ENCODE measurements around the gene HCN2.

HCN2 gene
- total RNA-seq = 0.24 to 4.5 (median 1.9) reads per million in 9 experiments

DNA sequence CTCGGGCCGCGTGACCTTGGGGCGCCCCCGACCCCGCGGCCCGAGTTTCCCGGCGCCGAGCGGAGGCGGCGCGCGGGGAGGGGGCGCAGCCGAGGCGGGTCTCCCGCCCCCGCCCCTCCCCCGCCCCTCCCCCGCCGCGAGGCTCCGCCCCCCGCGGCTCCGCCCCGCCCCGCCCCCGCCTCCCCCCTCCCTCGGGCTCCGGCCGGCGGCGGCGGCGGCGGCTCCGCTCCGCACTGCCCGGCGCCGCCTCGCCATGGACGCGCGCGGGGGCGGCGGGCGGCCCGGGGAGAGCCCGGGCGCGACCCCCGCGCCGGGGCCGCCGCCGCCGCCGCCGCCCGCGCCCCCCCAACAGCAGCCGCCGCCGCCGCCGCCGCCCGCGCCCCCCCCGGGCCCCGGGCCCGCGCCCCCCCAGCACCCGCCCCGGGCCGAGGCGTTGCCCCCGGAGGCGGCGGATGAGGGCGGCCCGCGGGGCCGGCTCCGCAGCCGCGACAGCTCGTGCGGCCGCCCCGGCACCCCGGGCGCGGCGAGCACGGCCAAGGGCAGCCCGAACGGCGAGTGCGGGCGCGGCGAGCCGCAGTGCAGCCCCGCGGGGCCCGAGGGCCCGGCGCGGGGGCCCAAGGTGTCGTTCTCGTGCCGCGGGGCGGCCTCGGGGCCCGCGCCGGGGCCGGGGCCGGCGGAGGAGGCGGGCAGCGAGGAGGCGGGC lies at the start of gene HCN2:
Gene HCN2, plus strand, starts transcription at position 189 of the 703 bp plus-strand sequence. Its CDS starts 65 bp downstream, at position 254.
- Mint-ChIP-seq H3K9me3 (no peaks in the 10 kb centered on the region), H3K4me3 (peak within 1 kb of the TSS; percentile 59 to 61), H3K27me3 (peaks cover 0 to 11% of the 10 kb centered on the region in 2 donors), H3K4me1 (ENCODE audit: low read depth in 2 of 2) (peaks cover 0 to 7% of the 10 kb centered on the region in 2 donors), H3K27ac (no peak within 1 kb of the TSS), H3K36me3 (ENCODE audit: insufficient read depth) (peaks cover 4% of the 10 kb centered on the region)
- DNase-seq = no peak
- ATAC-seq (replicated peaks) = peak; percentile 18

DNA sequence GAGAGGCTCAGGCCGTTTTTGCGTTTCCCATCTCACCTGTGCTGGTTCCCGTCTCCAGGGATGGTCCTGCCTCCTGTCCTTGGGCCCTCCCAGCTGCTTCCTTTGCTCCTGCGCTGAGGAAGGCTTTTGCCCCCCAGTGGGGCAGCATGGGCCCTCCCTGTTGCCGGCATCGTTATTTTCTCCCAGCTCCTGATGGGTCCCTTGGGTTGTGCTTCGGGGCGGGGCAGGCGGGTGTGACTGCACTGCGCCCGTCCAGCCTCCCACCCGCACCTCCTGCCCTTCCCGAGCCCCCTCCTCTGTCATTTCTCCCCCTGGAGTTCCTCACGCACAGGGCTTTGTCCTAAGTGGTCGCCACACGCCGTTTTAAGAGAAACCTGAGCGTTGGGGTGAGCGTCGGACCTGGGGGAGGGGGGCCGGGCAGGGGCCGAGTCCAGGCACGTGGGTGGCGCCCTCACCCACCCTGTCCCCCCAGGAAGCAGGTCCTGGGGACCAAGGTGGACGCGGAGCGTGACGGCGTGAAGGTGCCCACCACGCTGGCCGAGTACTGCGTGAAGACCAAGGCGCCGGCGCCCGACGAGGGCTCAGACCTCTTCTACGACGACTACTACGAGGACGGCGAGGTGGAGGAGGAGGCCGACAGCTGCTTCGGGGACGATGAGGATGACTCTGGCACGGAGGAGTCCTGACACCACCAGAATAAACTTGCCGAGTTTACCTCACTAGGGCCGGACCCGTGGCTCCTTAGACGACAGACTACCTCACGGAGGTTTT lies 48.6 kb upstream of the HCN2 start:
- peaks cover 14 to 22% of the 10 kb centered on the region in 2 donors for H3K4me1 Mint-ChIP-seq (ENCODE audit: low read depth in 2 of 2)

DNA sequence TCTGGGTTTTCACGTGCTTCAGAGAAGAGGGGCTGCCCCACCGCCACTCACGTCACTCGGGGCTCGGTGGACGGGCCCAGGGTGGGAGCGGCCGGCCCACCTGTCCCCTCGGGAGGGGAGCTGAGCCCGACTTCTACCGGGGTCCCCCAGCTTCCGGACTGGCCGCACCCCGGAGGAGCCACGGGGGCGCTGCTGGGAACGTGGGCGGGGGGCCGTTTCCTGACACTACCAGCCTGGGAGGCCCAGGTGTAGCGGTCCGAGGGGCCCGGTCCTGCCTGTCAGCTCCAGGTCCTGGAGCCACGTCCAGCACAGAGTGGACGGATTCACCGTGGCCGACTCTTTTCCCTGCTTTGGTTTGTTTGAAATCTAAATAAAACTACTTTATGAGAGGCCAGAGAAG lies 48.0 kb upstream of the HCN2 start:
- no peak for ATAC-seq (replicated peaks)
- no peak for DNase-seq
- Mint-ChIP-seq H3K27me3 (no peaks in the 10 kb centered on the region), H3K9me3 (no peaks in the 10 kb centered on the region), H3K4me1 (ENCODE audit: low read depth in 2 of 2) (peaks cover 14 to 22% of the 10 kb centered on the region in 2 donors), H3K4me3 (no peak overlapping the region), H3K27ac (no peak overlapping the region), H3K36me3 (ENCODE audit: insufficient read depth) (peaks cover 51% of the 10 kb centered on the region)

More for the DNA sequence above, 48.6 kb upstream of the HCN2 start:
- DNase-seq (no peak), ATAC-seq (replicated peaks) (no peak)
- peaks cover 56% of the 10 kb centered on the region for H3K36me3 Mint-ChIP-seq (ENCODE audit: insufficient read depth)
- H3K4me3 Mint-ChIP-seq = no peak overlapping the region
- H3K27ac Mint-ChIP-seq = no peak overlapping the region
- H3K27me3 Mint-ChIP-seq = no peaks in the 10 kb centered on the region
- no peaks in the 10 kb centered on the region for H3K9me3 Mint-ChIP-seq

DNA sequence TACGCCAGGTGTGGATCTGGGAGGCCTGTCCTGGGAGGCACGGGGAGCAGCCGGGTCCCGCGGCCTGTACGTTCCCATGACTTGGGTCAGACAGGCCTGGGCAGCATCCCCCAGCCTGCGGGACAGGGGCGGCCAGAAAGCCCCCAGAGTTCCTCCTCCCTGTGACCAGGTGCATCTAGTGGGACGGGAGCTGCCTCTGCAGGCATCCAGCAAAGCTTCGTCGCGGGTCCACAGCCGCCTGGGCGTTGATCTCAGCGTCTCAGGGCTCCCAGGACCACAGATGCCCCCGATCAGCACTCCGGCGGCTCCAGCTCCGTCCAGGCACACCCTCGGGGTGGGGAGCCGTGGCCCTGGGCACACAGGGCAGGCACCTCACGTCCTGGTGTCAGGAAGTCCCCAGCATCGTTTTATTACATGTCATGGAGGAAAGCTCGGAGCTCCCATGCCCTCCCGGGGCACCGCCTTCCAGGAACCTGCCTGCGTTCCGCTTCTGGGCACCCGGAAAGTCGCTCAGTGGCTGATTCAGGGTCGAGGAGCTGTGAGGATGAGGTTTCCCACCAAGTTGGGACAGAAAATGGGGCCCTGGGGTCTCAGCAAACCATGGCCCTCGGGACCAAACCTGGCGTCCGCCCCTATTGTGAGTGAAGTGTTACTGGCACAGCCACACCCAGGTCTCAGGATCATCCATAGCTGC lies 47.4 kb upstream of the HCN2 start:
- peaks cover 45% of the 10 kb centered on the region for H3K36me3 Mint-ChIP-seq (ENCODE audit: insufficient read depth)
- DNase-seq = no peak
- H3K27ac Mint-ChIP-seq = peak overlapping the region in 1 of 2 donors; percentile 95
- H3K27me3 Mint-ChIP-seq = no peaks in the 10 kb centered on the region
- no peaks in the 10 kb centered on the region for H3K9me3 Mint-ChIP-seq
- no peak overlapping the region for H3K4me3 Mint-ChIP-seq
- no peak for ATAC-seq (replicated peaks)
- H3K4me1 Mint-ChIP-seq (ENCODE audit: low read depth in 2 of 2) = peaks cover 14 to 22% of the 10 kb centered on the region in 2 donors

DNA sequence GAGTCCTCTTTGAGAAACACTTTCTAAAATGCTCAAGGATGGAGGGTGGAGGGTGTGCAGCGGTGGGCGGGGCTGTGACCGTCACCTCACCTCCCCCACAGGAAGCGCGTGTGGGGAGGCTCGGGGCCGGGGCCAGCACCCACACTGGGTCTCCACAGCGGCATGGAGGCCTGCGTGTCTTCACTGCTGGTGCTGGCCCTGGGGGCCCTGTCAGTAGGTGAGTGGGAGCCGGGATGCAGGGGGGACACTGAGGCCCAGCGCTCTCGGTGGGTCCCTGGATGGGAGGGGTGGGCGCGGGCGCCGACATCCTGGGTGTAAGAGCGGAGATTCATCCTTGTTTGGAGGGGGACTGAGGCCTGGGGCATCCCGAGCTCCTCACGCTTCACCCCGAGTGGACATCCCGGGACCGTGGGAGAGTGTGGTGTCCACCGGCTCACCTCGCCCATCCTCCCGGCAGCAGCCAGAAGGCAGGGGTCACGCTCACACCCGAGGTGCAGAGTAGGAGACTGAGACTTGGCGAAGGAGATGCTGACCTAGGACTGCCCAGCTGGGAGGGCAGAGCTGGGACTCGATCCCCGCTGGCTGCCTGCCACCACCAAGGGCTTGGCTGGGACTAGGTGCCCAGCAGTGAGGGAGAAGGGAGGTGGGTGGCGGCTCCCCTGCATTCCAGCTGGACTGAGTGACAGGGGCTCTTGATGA lies 45.6 kb upstream of the HCN2 start, which contains the start of gene GZMM:
Gene GZMM, plus strand, starts transcription at position 144 of the 699 bp plus-strand sequence. Its CDS starts 19 bp downstream, at position 163.
- peak; percentile 95 for ATAC-seq (replicated peaks)
- H3K36me3 Mint-ChIP-seq (ENCODE audit: insufficient read depth) = peaks cover 36% of the 10 kb centered on the region
- peaks cover 14 to 23% of the 10 kb centered on the region in 2 donors for H3K4me1 Mint-ChIP-seq (ENCODE audit: low read depth in 2 of 2)
- peak within 1 kb of the TSS; percentile 92 to 95 for H3K4me3 Mint-ChIP-seq
- no peaks in the 10 kb centered on the region for H3K27me3 Mint-ChIP-seq
- peak within 1 kb of the TSS; percentile 95 to 97 for H3K27ac Mint-ChIP-seq
- DNase-seq = peak; percentile 85 to 88 (median 87)
- H3K9me3 Mint-ChIP-seq = no peaks in the 10 kb centered on the region

DNA sequence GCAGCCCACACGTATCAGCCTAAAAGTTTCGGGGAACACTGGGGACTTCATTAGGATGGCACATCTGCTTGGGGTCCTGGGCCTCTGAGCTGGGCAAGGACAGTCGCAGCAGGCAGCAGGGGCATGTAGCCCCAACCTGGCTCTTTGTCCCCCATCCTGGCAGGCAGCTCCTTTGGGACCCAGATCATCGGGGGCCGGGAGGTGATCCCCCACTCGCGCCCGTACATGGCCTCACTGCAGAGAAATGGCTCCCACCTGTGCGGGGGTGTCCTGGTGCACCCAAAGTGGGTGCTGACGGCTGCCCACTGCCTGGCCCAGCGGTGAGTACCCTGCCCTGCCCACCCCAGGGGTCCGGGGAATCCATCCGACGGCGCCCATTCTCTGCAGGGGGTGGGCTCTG lies 42.6 kb upstream of the HCN2 start:
- DNase-seq = no peak

DNA sequence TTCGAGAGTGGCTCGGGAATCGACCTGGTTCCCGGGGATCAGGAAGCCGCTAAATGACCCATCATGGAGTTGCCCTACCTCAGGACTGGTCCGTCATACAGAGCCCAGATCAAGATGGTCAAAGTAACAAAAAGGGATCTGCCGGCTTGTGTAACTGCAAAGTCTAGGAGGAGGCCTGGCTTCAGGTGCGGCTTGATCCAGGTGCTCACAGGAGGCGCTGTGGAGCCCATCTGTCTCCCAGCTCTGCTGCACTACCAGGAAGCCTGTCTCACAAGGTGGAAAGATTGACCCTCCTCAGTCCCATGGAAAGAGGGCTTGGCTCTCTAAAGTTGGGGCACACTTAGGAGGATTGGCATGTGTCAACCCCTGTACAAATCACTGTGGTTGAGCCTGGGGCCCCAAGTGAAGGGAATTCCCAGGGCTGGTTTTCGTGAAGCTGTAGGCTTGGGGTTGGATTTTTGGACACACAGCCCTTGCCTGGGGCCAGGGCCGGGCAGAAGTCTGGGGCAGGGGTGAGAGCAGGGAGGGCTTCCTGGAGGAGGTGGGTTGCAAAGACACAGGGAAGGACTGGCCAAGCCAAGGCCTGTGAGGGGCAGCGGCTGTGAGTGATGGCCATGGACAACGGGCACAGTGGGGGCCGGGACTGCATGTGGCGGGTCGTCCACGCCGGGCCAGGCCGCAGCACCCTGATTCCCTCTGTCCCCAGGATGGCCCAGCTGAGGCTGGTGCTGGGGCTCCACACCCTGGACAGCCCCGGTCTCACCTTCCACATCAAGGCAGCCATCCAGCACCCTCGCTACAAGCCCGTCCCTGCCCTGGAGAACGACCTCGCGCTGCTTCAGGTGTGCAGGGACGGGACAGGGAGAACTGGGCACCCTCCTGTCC lies 41.6 kb upstream of the HCN2 start:
- DNase-seq = no peak
- Mint-ChIP-seq H3K4me1 (ENCODE audit: low read depth in 2 of 2) (peaks cover 14 to 27% of the 10 kb centered on the region in 2 donors), H3K27ac (peak overlapping the region; percentile 15 to 45), H3K36me3 (ENCODE audit: insufficient read depth) (peaks cover 38% of the 10 kb centered on the region), H3K27me3 (no peaks in the 10 kb centered on the region), H3K4me3 (peak overlapping the region in 1 of 2 donors; percentile 41), H3K9me3 (no peaks in the 10 kb centered on the region)
- ATAC-seq (replicated peaks) = no peak

More for the DNA sequence above, 42.6 kb upstream of the HCN2 start:
- ATAC-seq (replicated peaks) = no peak
- H3K27me3 Mint-ChIP-seq = no peaks in the 10 kb centered on the region
- H3K27ac Mint-ChIP-seq = peak overlapping the region in 1 of 2 donors; percentile 45
- no peak overlapping the region for H3K4me3 Mint-ChIP-seq
- H3K36me3 Mint-ChIP-seq (ENCODE audit: insufficient read depth) = peaks cover 45% of the 10 kb centered on the region
- H3K9me3 Mint-ChIP-seq = no peaks in the 10 kb centered on the region
- peaks cover 14 to 27% of the 10 kb centered on the region in 2 donors for H3K4me1 Mint-ChIP-seq (ENCODE audit: low read depth in 2 of 2)

DNA sequence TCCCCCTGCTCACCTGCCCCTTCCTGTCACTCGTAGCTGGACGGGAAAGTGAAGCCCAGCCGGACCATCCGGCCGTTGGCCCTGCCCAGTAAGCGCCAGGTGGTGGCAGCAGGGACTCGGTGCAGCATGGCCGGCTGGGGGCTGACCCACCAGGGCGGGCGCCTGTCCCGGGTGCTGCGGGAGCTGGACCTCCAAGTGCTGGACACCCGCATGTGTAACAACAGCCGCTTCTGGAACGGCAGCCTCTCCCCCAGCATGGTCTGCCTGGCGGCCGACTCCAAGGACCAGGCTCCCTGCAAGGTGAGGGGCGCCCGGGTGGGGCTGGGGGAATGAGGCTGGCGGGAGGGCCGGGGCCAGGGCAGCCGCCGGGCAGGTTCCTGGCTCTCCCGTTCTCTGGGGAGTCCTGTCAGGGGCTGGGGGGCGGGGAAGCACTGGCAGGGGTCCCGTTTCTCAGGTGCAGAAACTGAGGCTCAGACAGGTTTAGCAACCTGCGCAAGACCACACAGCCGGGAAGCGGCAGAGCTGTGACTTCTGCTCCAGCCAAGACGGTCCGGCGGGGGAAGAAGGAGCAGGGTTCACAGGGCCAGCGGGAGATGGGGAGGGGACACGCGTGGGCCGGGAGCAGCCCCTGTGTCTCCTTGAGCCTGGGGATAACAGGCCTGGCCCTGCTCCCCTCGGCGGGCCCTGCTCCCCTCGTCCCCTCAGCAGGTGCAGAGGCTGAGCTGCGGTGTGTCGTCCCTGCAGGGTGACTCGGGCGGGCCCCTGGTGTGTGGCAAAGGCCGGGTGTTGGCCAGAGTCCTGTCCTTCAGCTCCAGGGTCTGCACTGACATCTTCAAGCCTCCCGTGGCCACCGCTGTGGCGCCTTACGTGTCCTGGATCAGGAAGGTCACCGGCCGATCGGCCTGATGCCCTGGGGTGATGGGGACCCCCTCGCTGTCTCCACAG lies 40.5 kb upstream of the HCN2 start:
- no peaks in the 10 kb centered on the region for H3K9me3 Mint-ChIP-seq
- DNase-seq (no peak), ATAC-seq (replicated peaks) (no peak)
- H3K4me3 Mint-ChIP-seq = no peak overlapping the region
- no peaks in the 10 kb centered on the region for H3K27me3 Mint-ChIP-seq
- H3K4me1 Mint-ChIP-seq (ENCODE audit: low read depth in 2 of 2) = peaks cover 10 to 16% of the 10 kb centered on the region in 2 donors
- H3K27ac Mint-ChIP-seq = no peak overlapping the region
- H3K36me3 Mint-ChIP-seq (ENCODE audit: insufficient read depth) = peaks cover 28% of the 10 kb centered on the region

DNA sequence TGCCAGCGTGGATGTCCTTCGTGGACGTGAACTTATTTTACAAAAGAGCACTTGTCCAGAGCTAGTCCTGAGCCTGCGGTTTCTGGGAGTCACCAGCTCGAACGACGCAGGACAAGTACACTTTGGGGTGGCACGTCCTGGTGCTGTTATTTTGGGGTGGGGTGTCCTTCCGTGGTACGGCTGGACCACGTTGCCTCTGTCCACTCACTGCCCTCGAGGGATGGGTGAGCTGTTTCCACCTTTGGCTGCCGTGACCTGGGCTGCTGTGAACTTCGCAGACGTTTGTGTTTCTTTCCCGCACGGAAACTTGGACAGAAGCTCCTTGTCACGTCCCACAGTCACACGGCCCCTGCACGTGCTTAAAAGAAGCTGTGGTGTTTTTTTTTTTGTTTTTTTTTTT lies 34.9 kb upstream of the HCN2 start:
- peaks cover 9% of the 10 kb centered on the region for H3K36me3 Mint-ChIP-seq (ENCODE audit: insufficient read depth)
- no peak for DNase-seq
- no peaks in the 10 kb centered on the region for H3K9me3 Mint-ChIP-seq
- no peak overlapping the region for H3K27ac Mint-ChIP-seq
- H3K4me1 Mint-ChIP-seq (ENCODE audit: low read depth in 2 of 2) = peaks cover 0 to 5% of the 10 kb centered on the region in 2 donors
- no peaks in the 10 kb centered on the region for H3K27me3 Mint-ChIP-seq
- H3K4me3 Mint-ChIP-seq = no peak overlapping the region
- no peak for ATAC-seq (replicated peaks)

DNA sequence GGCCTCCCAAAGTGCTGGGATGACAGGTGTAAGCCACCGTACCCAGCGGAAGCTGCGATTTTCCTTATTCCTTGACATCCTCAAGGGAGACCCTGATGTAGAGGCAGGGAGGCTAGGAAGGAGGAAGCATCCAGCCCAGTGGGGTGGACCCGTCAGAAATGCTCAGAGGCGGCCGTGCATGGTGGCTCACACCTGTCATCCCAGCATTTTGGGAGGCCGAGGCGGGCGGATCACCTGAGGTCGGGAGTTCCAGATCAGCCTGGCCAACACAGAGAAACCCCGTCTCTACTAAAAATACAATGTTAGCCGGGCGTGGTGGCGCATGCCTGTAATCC lies 34.2 kb upstream of the HCN2 start:
- no peak for ATAC-seq (replicated peaks)
- no peaks in the 10 kb centered on the region for H3K27me3 Mint-ChIP-seq
- H3K9me3 Mint-ChIP-seq = no peaks in the 10 kb centered on the region
- no peak for DNase-seq
- H3K4me1 Mint-ChIP-seq (ENCODE audit: low read depth in 2 of 2) = peaks cover 0 to 5% of the 10 kb centered on the region in 2 donors
- peaks cover 6% of the 10 kb centered on the region for H3K36me3 Mint-ChIP-seq (ENCODE audit: insufficient read depth)
- no peak overlapping the region for H3K4me3 Mint-ChIP-seq
- H3K27ac Mint-ChIP-seq = no peak overlapping the region

DNA sequence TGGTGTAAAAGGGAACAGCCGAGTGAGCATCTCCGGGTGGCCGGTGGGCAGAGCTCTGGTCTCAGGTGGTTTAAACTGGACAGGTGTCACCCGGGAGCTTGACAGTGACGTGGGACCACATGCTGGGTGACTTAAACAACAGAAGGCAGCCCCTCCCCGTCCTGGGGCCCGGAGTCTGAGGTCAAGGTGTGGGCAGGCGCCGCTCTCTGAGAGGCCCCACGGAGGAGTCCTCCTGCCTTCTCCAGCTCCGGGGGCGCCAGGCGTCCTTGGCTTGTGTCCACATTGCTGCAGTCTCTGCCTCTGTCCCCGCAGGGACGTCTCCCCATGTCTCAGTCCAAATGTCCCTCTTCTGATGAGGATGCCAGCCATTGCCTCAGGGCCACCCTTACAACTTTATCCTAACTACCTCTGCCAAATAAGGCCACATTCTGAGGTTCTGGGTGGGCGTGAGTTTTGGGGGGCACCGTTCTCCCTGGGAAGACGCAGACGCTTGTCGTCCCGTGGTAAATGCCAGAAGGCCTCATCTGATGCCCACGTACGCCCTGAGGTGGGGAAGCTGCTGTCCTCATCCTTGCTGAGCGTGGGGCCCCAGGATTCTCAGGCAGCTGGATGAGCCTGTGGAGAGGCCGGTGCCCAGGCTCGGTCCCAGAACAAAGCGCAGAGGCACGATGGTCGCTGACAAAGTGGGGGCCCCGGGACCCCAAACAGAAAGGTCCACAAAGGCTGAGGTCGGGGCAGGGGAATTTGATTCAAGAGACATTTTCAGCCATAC lies 32.9 kb upstream of the HCN2 start:
- peak overlapping the region in 1 of 2 donors; percentile 17 for H3K27ac Mint-ChIP-seq
- no peaks in the 10 kb centered on the region for H3K36me3 Mint-ChIP-seq (ENCODE audit: insufficient read depth)
- no peak overlapping the region for H3K4me3 Mint-ChIP-seq
- no peaks in the 10 kb centered on the region for H3K9me3 Mint-ChIP-seq
- no peaks in the 10 kb centered on the region for H3K27me3 Mint-ChIP-seq
- ATAC-seq (replicated peaks) (no peak), DNase-seq (no peak)
- peaks cover 0 to under 1% of the 10 kb centered on the region in 2 donors for H3K4me1 Mint-ChIP-seq (ENCODE audit: low read depth in 2 of 2)

Data from effector memory CD8-positive, alpha-beta T cell (primary cell).